ENCODE measurements around the gene NPPB. TPM values are rescaled to one million over a fixed set of nuclear protein-coding genes. Genes with fewer than 3 reads are reported as not detected.

Gene NPPB
- total RNA-seq, 1 experiment from 2014 or later, result 0.35 TPM

DNA sequence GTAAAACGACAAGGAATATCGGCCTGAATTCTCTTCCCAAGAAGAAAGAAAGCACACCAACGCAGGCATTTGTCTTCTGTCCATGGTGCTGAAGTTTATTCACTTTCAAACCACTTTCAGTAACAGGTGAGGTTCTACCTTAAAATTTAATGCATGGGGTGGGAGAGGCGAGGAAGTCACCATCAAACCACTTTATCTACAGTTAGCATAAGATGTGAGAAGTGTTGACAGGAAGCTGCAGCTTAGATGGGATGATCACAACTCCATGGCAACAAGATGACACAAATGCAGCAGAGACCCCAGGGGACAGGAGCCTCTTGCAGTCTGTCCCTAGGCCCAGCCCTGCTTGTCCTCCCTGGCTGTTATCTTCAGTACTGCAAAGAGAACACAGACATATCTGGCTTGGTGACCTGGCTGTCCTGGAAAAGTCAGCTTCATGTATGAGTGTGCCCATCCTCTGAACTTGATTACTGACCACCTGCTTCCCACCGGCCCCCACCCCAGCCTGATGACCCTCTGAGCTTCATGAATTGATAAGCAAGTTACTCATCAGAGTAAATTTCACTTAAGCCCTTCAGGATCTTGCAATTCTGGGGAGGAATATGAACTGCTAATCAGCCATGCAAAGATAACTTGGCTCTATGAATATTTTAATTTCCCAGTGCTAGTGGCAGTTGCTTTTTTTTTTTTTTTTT lies 13.0 kb downstream of the NPPB start:
- Histone ChIP-seq H3K27ac (ENCODE audit: insufficient read length, low read depth, low read length) (no peak overlapping the region), H3K14ac (ENCODE audit: insufficient read depth, low read length) (no peak overlapping the region), H3K4me2 (ENCODE audit: insufficient read depth, insufficient read length, low read length) (no peak overlapping the region), H3K18ac (ENCODE audit: insufficient read length, low read depth, low read length) (no peak overlapping the region), H3K23ac (ENCODE audit: insufficient read length, low read depth, low read length) (no peak overlapping the region), H3K9ac (ENCODE audit: extremely low read depth, insufficient read length, low read length) (no peak overlapping the region), H4K5ac (ENCODE audit: insufficient read length, low read depth, low read length) (no peak overlapping the region), H3K23me2 (ENCODE audit: insufficient read length, low read depth, low read length, poor library complexity, severe bottlenecking) (no peaks in the 10 kb centered on the region), H2AFZ (ENCODE audit: low read length) (no peak overlapping the region), H3K9me3 (ENCODE audit: control insufficient read depth, low read depth, low read length) (no peaks in the 10 kb centered on the region), H2BK5ac (ENCODE audit: insufficient read length, low read length) (no peak overlapping the region), H3K27me3 (ENCODE audit: insufficient read depth, low read length) (no peaks in the 10 kb centered on the region), H2BK120ac (ENCODE audit: low read depth, low read length, poor library complexity, severe bottlenecking) (no peak overlapping the region), H4K20me1 (ENCODE audit: control insufficient read depth, insufficient read depth, insufficient read length) (no peaks in the 10 kb centered on the region), H3K79me1 (ENCODE audit: insufficient read depth, low read depth, low read length, poor library complexity, severe bottlenecking) (no peaks in the 10 kb centered on the region), H3K56ac (ENCODE audit: insufficient read length, low read depth, low read length) (no peak overlapping the region), H4K91ac (ENCODE audit: insufficient read length, low read depth, low read length) (no peak overlapping the region), H2AK5ac (ENCODE audit: insufficient read length, low read length) (no peak overlapping the region), H3K4me1 (ENCODE audit: insufficient read depth, low read length) (no peaks in the 10 kb centered on the region), H2BK12ac (ENCODE audit: insufficient read length, low read depth, low read length) (no peak overlapping the region), H3K79me2 (ENCODE audit: insufficient read depth, low read length) (no peaks in the 10 kb centered on the region), H3K4ac (ENCODE audit: low read depth, low read length) (no peak overlapping the region), H2BK20ac (ENCODE audit: low read depth, low read length, poor library complexity, severe bottlenecking) (no peak overlapping the region), H3T11ph (ENCODE audit: low read length) (no peak overlapping the region), H4K8ac (replicated peaks; ENCODE audit: insufficient read length, low read depth, low read length) (no peak overlapping the region), H2BK15ac (ENCODE audit: low read depth, low read length) (no peak overlapping the region)
- Mint-ChIP-seq H3K4me1 (no peaks in the 10 kb centered on the region), H3K4me3 (no peak overlapping the region), H3K27me3 (ENCODE audit: low read depth) (peaks cover 5% of the 10 kb centered on the region; the same call in 1 of the 2 replicates), H3K27ac (no peak overlapping the region), H3K9me3 (no peaks in the 10 kb centered on the region; a peak in 1 of 5 replicates), H3K36me3 (ENCODE audit: insufficient read depth in 1 of 3, low read depth in 3 of 3) (peaks cover 11 to 56% (median 42%) of the 10 kb centered on the region in 3 experiments; a peak in 6 of 7 replicates)
- no peak for DNase-seq
- TF ChIP-seq, protein P1, sequence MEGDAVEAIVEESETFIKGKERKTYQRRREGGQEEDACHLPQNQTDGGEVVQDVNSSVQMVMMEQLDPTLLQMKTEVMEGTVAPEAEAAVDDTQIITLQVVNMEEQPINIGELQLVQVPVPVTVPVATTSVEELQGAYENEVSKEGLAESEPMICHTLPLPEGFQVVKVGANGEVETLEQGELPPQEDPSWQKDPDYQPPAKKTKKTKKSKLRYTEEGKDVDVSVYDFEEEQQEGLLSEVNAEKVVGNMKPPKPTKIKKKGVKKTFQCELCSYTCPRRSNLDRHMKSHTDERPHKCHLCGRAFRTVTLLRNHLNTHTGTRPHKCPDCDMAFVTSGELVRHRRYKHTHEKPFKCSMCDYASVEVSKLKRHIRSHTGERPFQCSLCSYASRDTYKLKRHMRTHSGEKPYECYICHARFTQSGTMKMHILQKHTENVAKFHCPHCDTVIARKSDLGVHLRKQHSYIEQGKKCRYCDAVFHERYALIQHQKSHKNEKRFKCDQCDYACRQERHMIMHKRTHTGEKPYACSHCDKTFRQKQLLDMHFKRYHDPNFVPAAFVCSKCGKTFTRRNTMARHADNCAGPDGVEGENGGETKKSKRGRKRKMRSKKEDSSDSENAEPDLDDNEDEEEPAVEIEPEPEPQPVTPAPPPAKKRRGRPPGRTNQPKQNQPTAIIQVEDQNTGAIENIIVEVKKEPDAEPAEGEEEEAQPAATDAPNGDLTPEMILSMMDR (conservative IDR thresholded peaks at IDR 0.05), result no peak
- no CpG with 5 or more reads among the region's 5 CpGs for WGBS (ENCODE audit: extremely low coverage, insufficient read length, low lambda C conversion rate)
